ENCODE measurements around the gene DDX28. TPM values are rescaled to one million over a fixed set of nuclear protein-coding genes. Genes with fewer than 3 reads are reported as not detected.

DDX28 gene
- total and polyA plus RNA-seq, 8 donors = 4.6 to 9.7 (median 7.3) TPM; not detected in 2

GRCh38 chr16:67987460-67988160 is 35.4 kb downstream of the DDX28 start:
- TF ChIP-seq POLR2AphosphoS5 (IDR thresholded peaks at IDR 0.05) (no peak), EP300 (IDR thresholded peaks at IDR 0.05) (no peak), POLR2A (IDR thresholded peaks at IDR 0.05) (no peak), CTCF (IDR thresholded peaks at IDR 0.05) (no peak)
- intact Hi-C loops (cut with DNase I; ENCODE audit: low total_unique reads) = no loop called here
- H3K27me3 ChIP-seq = no peaks in the 10 kb centered on the region
- H3K4me3 ChIP-seq = no peak overlapping the region
- WGBS, 5 donors = 67 to 77% (median 74%) methylated on average over 11 of the region's 11 CpGs
- H3K9me3 ChIP-seq = no peaks in the 10 kb centered on the region
- H3K27ac ChIP-seq = peak overlapping the region in 1 of 5 donors; percentile 60
- no peak for DNase-seq
- H3K36me3 ChIP-seq = no peaks in the 10 kb centered on the region
- H3K4me1 ChIP-seq = peaks cover 0 to 21% (median 6%) of the 10 kb centered on the region in 4 donors

- WGBS, 5 donors = 78 to 87% (median 87%) methylated on average over 5 of the region's 5 CpGs
- Histone ChIP-seq H3K27ac (no peak overlapping the region), H3K4me1 (peaks cover 0 to 20% (median 6%) of the 10 kb centered on the region in 4 donors), H3K27me3 (no peaks in the 10 kb centered on the region), H3K36me3 (no peaks in the 10 kb centered on the region), H3K4me3 (no peak overlapping the region), H3K9me3 (no peaks in the 10 kb centered on the region)
- intact Hi-C loops (cut with DNase I; ENCODE audit: low total_unique reads) = no loop called here
- TF ChIP-seq EP300 (IDR thresholded peaks at IDR 0.05) = no peak
- TF ChIP-seq POLR2AphosphoS5 (IDR thresholded peaks at IDR 0.05) = no peak
- no peak for TF ChIP-seq POLR2A (IDR thresholded peaks at IDR 0.05)
- no peak for TF ChIP-seq CTCF (IDR thresholded peaks at IDR 0.05)
- no peak for DNase-seq
Observed at GRCh38 chr16:67986949-67987348, 36.1 kb downstream of the DDX28 start.

- peaks cover 0 to 14% (median 7%) of the 10 kb centered on the region in 3 donors for H3K27me3 ChIP-seq
- 93 to 97% (median 96%) methylated on average over 32 to 49 of the region's 49 CpGs for WGBS, 5 donors
- H3K36me3 ChIP-seq = no peaks in the 10 kb centered on the region
- H3K9me3 ChIP-seq = no peaks in the 10 kb centered on the region
- no peak overlapping the region for H3K4me3 ChIP-seq
- H3K4me1 ChIP-seq = peaks cover 0 to 20% (median 6%) of the 10 kb centered on the region in 4 donors
- no peak overlapping the region for H3K27ac ChIP-seq
- no peak for TF ChIP-seq POLR2A (IDR thresholded peaks at IDR 0.05)
- no peak for TF ChIP-seq CTCF (IDR thresholded peaks at IDR 0.05)
- TF ChIP-seq POLR2AphosphoS5 (IDR thresholded peaks at IDR 0.05) = no peak
- TF ChIP-seq EP300 (IDR thresholded peaks at IDR 0.05) = no peak
- intact Hi-C loops (cut with DNase I; ENCODE audit: low total_unique reads) = no loop called here
- no peak for DNase-seq
Observed at GRCh38 chr16:67982011-67982696, 40.9 kb downstream of the DDX28 start.

- H3K36me3 ChIP-seq = no peaks in the 10 kb centered on the region
- peaks cover 0 to 14% (median 3%) of the 10 kb centered on the region in 4 donors for H3K4me1 ChIP-seq
- H3K4me3 ChIP-seq = no peak within 1 kb of the TSS
- H3K9me3 ChIP-seq = no peaks in the 10 kb centered on the region
- H3K27me3 ChIP-seq = peaks cover 0 to 14% (median 7%) of the 10 kb centered on the region in 3 donors
- WGBS, 5 donors = 0 to 68% (median 61%) methylated on average over 1 to 62 of the region's 62 CpGs
- intact Hi-C loops (cut with DNase I; ENCODE audit: low total_unique reads) = no loop called here
- no peak within 1 kb of the TSS for H3K27ac ChIP-seq
- TF ChIP-seq CTCF (IDR thresholded peaks at IDR 0.05) (peak in 2 of 7 experiments; percentile 7), POLR2A (IDR thresholded peaks at IDR 0.05) (no peak)
- no peak for DNase-seq
Observed at GRCh38 chr16:67979955-67980678, 42.9 kb downstream of the DDX28 start, which contains the start of gene DPEP3. Gene DPEP3 (minus strand): TSS chr16:67980499. CDS start chr16:67980380, 119 bp downstream.
